HCT116 (cell line): Measurements from ENCODE around the gene GARS1. TPM values are rescaled to one million over a fixed set of nuclear protein-coding genes. Genes with fewer than 3 reads are reported as not detected.

Experiments used
- ATAC-seq: fragments of 200-7000 bp; cut with Tn5 transposase; 2 replicates; pipeline ENCODE4 v1.9.1; 2020; ENCODE audit warnings: mild to moderate bottlenecking, moderate library complexity
- BruUV-seq: library from RNA; stranded (reverse); fragments of 400-500 nt; replicated peaks from 2 replicates; lab custom pipeline; 2021; lab: Mats Ljungman, UMichigan
- CTCF ChIA-PET: fragments of 300-600 bp; sonication (Branson Sonifier 250); formaldehyde crosslinking; loops from one replicate; lab custom pipeline; 2021; ENCODE audit warnings: antibody characterized with exemption; lab: Charles Lee
- POLR2A ChIA-PET: fragments of 300-600, 350-600 bp; sonication (Branson Sonifier 250); formaldehyde crosslinking; loops from one replicate; lab custom pipeline; 2021; ENCODE audit warnings: antibody characterized with exemption; lab: Charles Lee
- RAD21 ChIA-PET, 2 experiments: fragments of 300-600 bp; sonication (Branson Sonifier 250); formaldehyde crosslinking; loops; one replicate each; lab custom pipeline; 2023; ENCODE audit warnings: low total read pairs in 2 of 2; ENCODE audit not compliant: uncharacterized antibody in 2 of 2, unreplicated experiment in 2 of 2, low non-redundant PET in 1 of 2; lab: Charles Lee
- DNase-seq: peaks from one replicate; pipeline ENCODE4 v3.0.0-alpha.2; 2010; ENCODE audit warnings: low read depth, low spot score
- H2AFZ ChIP-seq: fragments of 200-600 bp; shearing (Covaris generic), sonication (generic); 2 replicates; pipeline ENCODE4 v1.6.1; 2017; ENCODE audit warnings: low read depth, mixed run types, mixed read lengths, antibody characterized with exemption, low read length; ENCODE audit not compliant: poor library complexity, severe bottlenecking
- H3K27ac ChIP-seq: 2 replicates; pipeline ENCODE4 v1.5.1; 2012; ENCODE audit warnings: low read depth, low read length
- H3K27me3 ChIP-seq: fragments of 200-600 bp; sonication (generic); 2 replicates; pipeline ENCODE4 v1.6.1; 2016; ENCODE audit warnings: mixed run types, low read length, mixed read lengths; ENCODE audit not compliant: insufficient read depth
- H3K36me3 ChIP-seq, 2 experiments: fragments of 200-500 bp in 1 of 2; fragments of 200-600 bp in 1 of 2; sonication (Bioruptor generic) in 1 of 2; sonication (generic) in 1 of 2; 2 replicates each; pipeline versions ENCODE4 v1.5.1 to v1.6.1; 2014 to 2016; ENCODE audit warnings: low read length in 2 of 2, inconsistent platforms in 1 of 2, mixed read lengths in 1 of 2, mixed run types in 1 of 2; ENCODE audit not compliant: insufficient read depth in 2 of 2, control insufficient read depth in 1 of 2
- H3K4me1 ChIP-seq, 2 experiments: fragments of 200-600 bp in 1 of 2; sonication (generic) in 1 of 2; 2 replicates each; pipeline versions ENCODE4 v1.5.1 to v1.6.1; 2012 to 2017; ENCODE audit warnings: low read length in 2 of 2, inconsistent platforms in 1 of 2, mild to moderate bottlenecking in 1 of 2, mixed read lengths in 1 of 2, mixed run types in 1 of 2, moderate library complexity in 1 of 2; ENCODE audit not compliant: insufficient read depth in 2 of 2, control insufficient read depth in 1 of 2
- H3K4me2 ChIP-seq: fragments of 200-600 bp; sonication (generic); 2 replicates; pipeline ENCODE4 v1.6.1; 2017; ENCODE audit warnings: mixed run types, low read length, mixed read lengths
- H3K4me3 ChIP-seq, 2 experiments: fragments of 200-600 bp in 1 of 2; sonication (generic) in 1 of 2; replicated peaks in 1 of 2; 2 replicates each; pipeline ENCODE4 v1.5.1; 2011 to 2016; ENCODE audit warnings: low read length in 2 of 2, control low read depth in 1 of 2, low read depth in 1 of 2, mild to moderate bottlenecking in 1 of 2, mixed read lengths in 1 of 2, mixed run types in 1 of 2
- H3K79me2 ChIP-seq: fragments of 200-600 bp; sonication (generic); 2 replicates; pipeline ENCODE4 v1.6.1; 2017; ENCODE audit warnings: mild to moderate bottlenecking, mixed run types, low read length, moderate library complexity, mixed read lengths; ENCODE audit not compliant: insufficient read depth
- H3K9ac ChIP-seq: fragments of 200-600 bp; sonication (generic); 2 replicates; pipeline ENCODE4 v1.6.1; 2016; ENCODE audit warnings: low read length, mixed read lengths
- H3K9me2 ChIP-seq: fragments of 200-600 bp; sonication (generic), shearing (Covaris generic); 2 replicates; pipeline ENCODE4 v1.6.1; 2017; ENCODE audit warnings: mixed run types, mild to moderate bottlenecking, moderate library complexity; ENCODE audit not compliant: insufficient read depth
- H3K9me3 ChIP-seq, 2 experiments: fragments of 200-500 bp in 1 of 2; fragments of 200-600 bp in 1 of 2; sonication (Bioruptor generic) in 1 of 2; sonication (generic) in 1 of 2; 2 replicates each; pipeline ENCODE4 v1.6.1; 2014 to 2017; ENCODE audit warnings: low read length in 2 of 2, mixed read lengths in 2 of 2, inconsistent platforms in 1 of 2, low read depth in 1 of 2, mild to moderate bottlenecking in 1 of 2, mixed run types in 1 of 2, moderate library complexity in 1 of 2; ENCODE audit not compliant: control insufficient read depth in 1 of 2, insufficient read depth in 1 of 2
- H4K20me1 ChIP-seq: fragments of 200-600 bp; sonication (generic), shearing (Covaris generic); 2 replicates; pipeline ENCODE4 v1.6.1; 2017; ENCODE audit warnings: mixed run types, mild to moderate bottlenecking, moderate library complexity; ENCODE audit not compliant: insufficient read depth
- CBX3 ChIP-seq: IDR thresholded peaks from 2 replicates; pipeline ENCODE4 v1.6.1; 2012; ENCODE audit warnings: low read depth
- CEBPB ChIP-seq: IDR thresholded peaks from 2 replicates; pipeline ENCODE4 v1.6.1; 2012; ENCODE audit warnings: low read depth
- EGR1 ChIP-seq: IDR thresholded peaks from 2 replicates; pipeline ENCODE4 v1.6.1; 2012; ENCODE audit warnings: low read depth
- ELF1 ChIP-seq: IDR thresholded peaks from 2 replicates; pipeline ENCODE4 v1.6.1; 2012; ENCODE audit warnings: low read depth, borderline replicate concordance
- EZH2phosphoT487 ChIP-seq: fragments of 200-600 bp; IDR thresholded peaks from 2 replicates; pipeline ENCODE4 v1.6.1; 2018; ENCODE audit warnings: antibody characterized with exemption, borderline replicate concordance
- FOSL1 ChIP-seq: IDR thresholded peaks from 2 replicates; pipeline ENCODE4 v1.6.1; 2012; ENCODE audit warnings: low read depth
- POLR2A ChIP-seq: IDR thresholded peaks from 2 replicates; pipeline ENCODE4 v1.7.0; 2011; ENCODE audit warnings: borderline replicate concordance; ENCODE audit not compliant: insufficient read depth, insufficient read length; ENCODE audit errors: extremely low read depth
- POLR2AphosphoS5 ChIP-seq: IDR thresholded peaks from 2 replicates; pipeline ENCODE4 v1.6.1; 2011; ENCODE audit warnings: mild to moderate bottlenecking, low read depth, low read length, moderate library complexity
- SIN3A ChIP-seq: IDR thresholded peaks from 2 replicates; pipeline ENCODE4 v1.6.1; 2012; ENCODE audit warnings: low read depth
- SRF ChIP-seq: IDR thresholded peaks from 2 replicates; pipeline ENCODE4 v1.6.1; 2012; ENCODE audit warnings: low read depth
- YY1 ChIP-seq: IDR thresholded peaks from 2 replicates; pipeline ENCODE4 v1.6.1; 2011; ENCODE audit warnings: low read length, low read depth, moderate library complexity, mild to moderate bottlenecking; ENCODE audit not compliant: insufficient replicate concordance; ENCODE audit errors: extremely low read depth
- ZFX ChIP-seq: fragments of 450-650 bp; IDR thresholded peaks from 2 replicates; pipeline ENCODE4 v1.6.1; 2017
- intact Hi-C: fragments of 100-400 bp; cut with micrococcal nuclease; formaldehyde crosslinking; loops from 2 replicates; pipeline ENCODE4 v1.10.0; 2022
- total RNA-seq: library from RNA; stranded (reverse); gene quantifications from one replicate; pipeline ENCODE4 v1.2.1, GENCODE V29; 2021; ENCODE audit not compliant: unreplicated experiment
- TF ChIP-seq, protein P1 (sequence below): IDR thresholded peaks from 2 replicates; pipeline ENCODE4 v1.6.1; 2012; ENCODE audit warnings: low read depth
- TF ChIP-seq, protein P2 (sequence below): IDR thresholded peaks from 2 replicates; pipeline ENCODE4 v1.6.1; 2012
- TF ChIP-seq, protein P3 (sequence below): IDR thresholded peaks from 2 replicates; pipeline ENCODE4 v1.6.1; 2011; ENCODE audit warnings: mild to moderate bottlenecking, low read length, moderate library complexity; ENCODE audit not compliant: insufficient replicate concordance; ENCODE audit errors: extremely low read depth
- TF ChIP-seq, protein P4 (sequence below), 3 experiments: fragments of 200-600 bp in 1 of 3; sonication (generic) in 1 of 3; IDR thresholded peaks in 2 of 3; conservative IDR thresholded peaks in 1 of 3; 2 replicates each; pipeline ENCODE4 v1.5.1; 2012 to 2017; ENCODE audit warnings: low read depth in 2 of 3, low read length in 2 of 3, antibody characterized with exemption in 1 of 3, borderline replicate concordance in 1 of 3, control low read depth in 1 of 3, mild to moderate bottlenecking in 1 of 3, mixed read lengths in 1 of 3, mixed run types in 1 of 3, moderate library complexity in 1 of 3; ENCODE audit not compliant: insufficient read depth in 1 of 3

Gene GARS1
- total RNA-seq, 1 experiment from 2014 or later: 329 TPM

DNA sequence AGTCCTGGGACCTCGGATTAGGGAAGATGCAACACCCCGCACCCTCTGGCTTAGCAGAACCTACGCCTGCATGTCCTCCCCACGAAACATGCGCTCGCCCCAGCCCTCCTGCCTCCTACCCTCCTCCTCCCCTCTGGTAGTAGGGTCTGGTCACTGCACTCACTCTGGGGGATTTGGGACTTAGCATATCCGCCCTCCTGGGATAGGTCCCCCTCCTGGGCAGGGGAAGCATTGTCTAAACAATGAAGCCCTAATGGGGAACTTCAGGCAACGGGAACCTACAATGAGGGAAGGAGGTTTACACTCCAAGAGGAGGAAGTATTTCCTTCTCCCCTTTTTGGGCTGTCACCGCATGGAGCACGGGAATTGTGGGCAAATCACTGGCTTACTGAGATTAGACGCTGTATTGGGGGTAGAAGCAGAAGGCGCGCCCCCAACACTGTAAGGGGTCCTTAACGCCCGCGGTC is 86.7 kb downstream of the GARS1 start:
- no peaks in the 10 kb centered on the region for H3K9me2 ChIP-seq
- no peaks in the 10 kb centered on the region for H4K20me1 ChIP-seq
- no peaks in the 10 kb centered on the region for H3K79me2 ChIP-seq
- H3K27me3 ChIP-seq: peaks cover 45% of the 10 kb centered on the region
- no TSS peak for BruUV-seq
- no peaks in the 10 kb centered on the region for H3K36me3 ChIP-seq
- H3K4me1 ChIP-seq: no peaks in the 10 kb centered on the region
- intact Hi-C loops: no loop called here
- no peak overlapping the region for H3K4me3 ChIP-seq
- POLR2A ChIA-PET: no interaction called here
- H3K9me3 ChIP-seq: no peaks in the 10 kb centered on the region
- H3K9ac ChIP-seq: no peak overlapping the region
- no peak overlapping the region for H2AFZ ChIP-seq
- DNase-seq: no peak
- TF ChIP-seq, protein P1, sequence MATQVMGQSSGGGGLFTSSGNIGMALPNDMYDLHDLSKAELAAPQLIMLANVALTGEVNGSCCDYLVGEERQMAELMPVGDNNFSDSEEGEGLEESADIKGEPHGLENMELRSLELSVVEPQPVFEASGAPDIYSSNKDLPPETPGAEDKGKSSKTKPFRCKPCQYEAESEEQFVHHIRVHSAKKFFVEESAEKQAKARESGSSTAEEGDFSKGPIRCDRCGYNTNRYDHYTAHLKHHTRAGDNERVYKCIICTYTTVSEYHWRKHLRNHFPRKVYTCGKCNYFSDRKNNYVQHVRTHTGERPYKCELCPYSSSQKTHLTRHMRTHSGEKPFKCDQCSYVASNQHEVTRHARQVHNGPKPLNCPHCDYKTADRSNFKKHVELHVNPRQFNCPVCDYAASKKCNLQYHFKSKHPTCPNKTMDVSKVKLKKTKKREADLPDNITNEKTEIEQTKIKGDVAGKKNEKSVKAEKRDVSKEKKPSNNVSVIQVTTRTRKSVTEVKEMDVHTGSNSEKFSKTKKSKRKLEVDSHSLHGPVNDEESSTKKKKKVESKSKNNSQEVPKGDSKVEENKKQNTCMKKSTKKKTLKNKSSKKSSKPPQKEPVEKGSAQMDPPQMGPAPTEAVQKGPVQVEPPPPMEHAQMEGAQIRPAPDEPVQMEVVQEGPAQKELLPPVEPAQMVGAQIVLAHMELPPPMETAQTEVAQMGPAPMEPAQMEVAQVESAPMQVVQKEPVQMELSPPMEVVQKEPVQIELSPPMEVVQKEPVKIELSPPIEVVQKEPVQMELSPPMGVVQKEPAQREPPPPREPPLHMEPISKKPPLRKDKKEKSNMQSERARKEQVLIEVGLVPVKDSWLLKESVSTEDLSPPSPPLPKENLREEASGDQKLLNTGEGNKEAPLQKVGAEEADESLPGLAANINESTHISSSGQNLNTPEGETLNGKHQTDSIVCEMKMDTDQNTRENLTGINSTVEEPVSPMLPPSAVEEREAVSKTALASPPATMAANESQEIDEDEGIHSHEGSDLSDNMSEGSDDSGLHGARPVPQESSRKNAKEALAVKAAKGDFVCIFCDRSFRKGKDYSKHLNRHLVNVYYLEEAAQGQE: no peak
- TF ChIP-seq ZFX: no peak
- TF ChIP-seq, protein P2, sequence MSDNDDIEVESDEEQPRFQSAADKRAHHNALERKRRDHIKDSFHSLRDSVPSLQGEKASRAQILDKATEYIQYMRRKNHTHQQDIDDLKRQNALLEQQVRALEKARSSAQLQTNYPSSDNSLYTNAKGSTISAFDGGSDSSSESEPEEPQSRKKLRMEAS: no peak
- no peak for TF ChIP-seq POLR2A
- TF ChIP-seq SIN3A: no peak
- no peak for TF ChIP-seq FOSL1
- no peak for TF ChIP-seq EGR1
- TF ChIP-seq CEBPB: no peak
- TF ChIP-seq, protein P3, sequence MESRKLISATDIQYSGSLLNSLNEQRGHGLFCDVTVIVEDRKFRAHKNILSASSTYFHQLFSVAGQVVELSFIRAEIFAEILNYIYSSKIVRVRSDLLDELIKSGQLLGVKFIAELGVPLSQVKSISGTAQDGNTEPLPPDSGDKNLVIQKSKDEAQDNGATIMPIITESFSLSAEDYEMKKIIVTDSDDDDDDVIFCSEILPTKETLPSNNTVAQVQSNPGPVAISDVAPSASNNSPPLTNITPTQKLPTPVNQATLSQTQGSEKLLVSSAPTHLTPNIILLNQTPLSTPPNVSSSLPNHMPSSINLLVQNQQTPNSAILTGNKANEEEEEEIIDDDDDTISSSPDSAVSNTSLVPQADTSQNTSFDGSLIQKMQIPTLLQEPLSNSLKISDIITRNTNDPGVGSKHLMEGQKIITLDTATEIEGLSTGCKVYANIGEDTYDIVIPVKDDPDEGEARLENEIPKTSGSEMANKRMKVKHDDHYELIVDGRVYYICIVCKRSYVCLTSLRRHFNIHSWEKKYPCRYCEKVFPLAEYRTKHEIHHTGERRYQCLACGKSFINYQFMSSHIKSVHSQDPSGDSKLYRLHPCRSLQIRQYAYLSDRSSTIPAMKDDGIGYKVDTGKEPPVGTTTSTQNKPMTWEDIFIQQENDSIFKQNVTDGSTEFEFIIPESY: no peak
- TF ChIP-seq YY1: no peak
- no peak for TF ChIP-seq POLR2AphosphoS5
- TF ChIP-seq CBX3: no peak
- TF ChIP-seq ELF1: no peak
- no peak for TF ChIP-seq EZH2phosphoT487
- TF ChIP-seq, protein P4, sequence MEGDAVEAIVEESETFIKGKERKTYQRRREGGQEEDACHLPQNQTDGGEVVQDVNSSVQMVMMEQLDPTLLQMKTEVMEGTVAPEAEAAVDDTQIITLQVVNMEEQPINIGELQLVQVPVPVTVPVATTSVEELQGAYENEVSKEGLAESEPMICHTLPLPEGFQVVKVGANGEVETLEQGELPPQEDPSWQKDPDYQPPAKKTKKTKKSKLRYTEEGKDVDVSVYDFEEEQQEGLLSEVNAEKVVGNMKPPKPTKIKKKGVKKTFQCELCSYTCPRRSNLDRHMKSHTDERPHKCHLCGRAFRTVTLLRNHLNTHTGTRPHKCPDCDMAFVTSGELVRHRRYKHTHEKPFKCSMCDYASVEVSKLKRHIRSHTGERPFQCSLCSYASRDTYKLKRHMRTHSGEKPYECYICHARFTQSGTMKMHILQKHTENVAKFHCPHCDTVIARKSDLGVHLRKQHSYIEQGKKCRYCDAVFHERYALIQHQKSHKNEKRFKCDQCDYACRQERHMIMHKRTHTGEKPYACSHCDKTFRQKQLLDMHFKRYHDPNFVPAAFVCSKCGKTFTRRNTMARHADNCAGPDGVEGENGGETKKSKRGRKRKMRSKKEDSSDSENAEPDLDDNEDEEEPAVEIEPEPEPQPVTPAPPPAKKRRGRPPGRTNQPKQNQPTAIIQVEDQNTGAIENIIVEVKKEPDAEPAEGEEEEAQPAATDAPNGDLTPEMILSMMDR (IDR thresholded peaks at IDR 0.05 in 2 of 3, conservative IDR thresholded peaks at IDR 0.05 in 1 of 3; ENCODE audit: borderline replicate concordance in 1 of 3, insufficient read depth in 1 of 3, low read depth in 2 of 3, low read length in 2 of 3): no peak
- TF ChIP-seq SRF: no peak
- no peak for ATAC-seq
- H3K27ac ChIP-seq: no peak overlapping the region
- no peak overlapping the region for H3K4me2 ChIP-seq
- RAD21 ChIA-PET: no interaction called here
- CTCF ChIA-PET: no interaction called here
